Liver (tissue), 3 donors: ENCODE data around the gene LMF2.

ENCODE experiments used
- EGR1 ChIP-seq, 2 donors: IDR thresholded peaks; 2 replicates each; pipeline ENCODE4 v1.6.1; 2016 to 2018; ENCODE audit warnings: antibody characterized with exemption in 2 of 2, low read depth in 2 of 2
- GABPA ChIP-seq, 2 donors: IDR thresholded peaks in 1 of 2; conservative IDR thresholded peaks in 1 of 2; 2 replicates each; pipeline ENCODE4 v1.6.1; 2016; ENCODE audit warnings: antibody characterized with exemption in 2 of 2, mild to moderate bottlenecking in 1 of 2, moderate library complexity in 1 of 2
- HNF4A ChIP-seq, 2 donors: conservative IDR thresholded peaks; 2 replicates each; pipeline ENCODE4 v1.6.1; 2016; ENCODE audit warnings: antibody characterized with exemption in 2 of 2, mild to moderate bottlenecking in 2 of 2
- JUND ChIP-seq, 2 donors: IDR thresholded peaks; 2 replicates each; pipeline ENCODE4 v1.6.1; 2016; ENCODE audit warnings: antibody characterized with exemption in 2 of 2
- RAD21 ChIP-seq, 2 donors: IDR thresholded peaks; 2 replicates each; pipeline ENCODE4 v1.6.1; 2016; ENCODE audit warnings: antibody characterized with exemption in 2 of 2, mild to moderate bottlenecking in 2 of 2
- TAF1 ChIP-seq: conservative IDR thresholded peaks from 2 replicates; pipeline ENCODE4 v1.6.1; 2016; ENCODE audit warnings: antibody characterized with exemption, mild to moderate bottlenecking
- YY1 ChIP-seq: IDR thresholded peaks from 2 replicates; pipeline ENCODE4 v1.6.1; 2016; ENCODE audit warnings: antibody characterized with exemption, mild to moderate bottlenecking
- ZBTB33 ChIP-seq: IDR thresholded peaks from 2 replicates; pipeline ENCODE4 v1.6.1; 2016; ENCODE audit warnings: antibody characterized with exemption
- TF ChIP-seq, protein P1 (sequence below): fragments of 150-350 bp; IDR thresholded peaks from 2 replicates; pipeline ENCODE4 v1.5.1; 2017; ENCODE audit warnings: improper control_type of control experiment, low read depth, low read length; ENCODE audit not compliant: missing input control
- TF ChIP-seq, protein P2 (sequence below): IDR thresholded peaks from 2 replicates; pipeline ENCODE4 v1.6.1; 2016; ENCODE audit warnings: antibody characterized with exemption, mild to moderate bottlenecking
- TF ChIP-seq, protein P3 (sequence below): IDR thresholded peaks from 2 replicates; pipeline ENCODE4 v1.6.1; 2016; ENCODE audit warnings: antibody characterized with exemption
- donor health status: healthy.
- donor health status: healthy.

GRCh38 chr22:50536226-50536625 lies 28.7 kb upstream of the LMF2 start:
- TF ChIP-seq JUND (IDR thresholded peaks at IDR 0.05) (no peak), YY1 (no peak), GABPA (IDR thresholded peaks at IDR 0.05 in 1 of 2, conservative IDR thresholded peaks at IDR 0.05 in 1 of 2) (no peak), RAD21 (IDR thresholded peaks at IDR 0.05) (no peak), TAF1 (no peak), EGR1 (IDR thresholded peaks at IDR 0.05; ENCODE audit: low read depth in 2 of 2) (no peak), HNF4A (conservative IDR thresholded peaks at IDR 0.05) (no peak), ZBTB33 (no peak)
- TF ChIP-seq, protein P1, sequence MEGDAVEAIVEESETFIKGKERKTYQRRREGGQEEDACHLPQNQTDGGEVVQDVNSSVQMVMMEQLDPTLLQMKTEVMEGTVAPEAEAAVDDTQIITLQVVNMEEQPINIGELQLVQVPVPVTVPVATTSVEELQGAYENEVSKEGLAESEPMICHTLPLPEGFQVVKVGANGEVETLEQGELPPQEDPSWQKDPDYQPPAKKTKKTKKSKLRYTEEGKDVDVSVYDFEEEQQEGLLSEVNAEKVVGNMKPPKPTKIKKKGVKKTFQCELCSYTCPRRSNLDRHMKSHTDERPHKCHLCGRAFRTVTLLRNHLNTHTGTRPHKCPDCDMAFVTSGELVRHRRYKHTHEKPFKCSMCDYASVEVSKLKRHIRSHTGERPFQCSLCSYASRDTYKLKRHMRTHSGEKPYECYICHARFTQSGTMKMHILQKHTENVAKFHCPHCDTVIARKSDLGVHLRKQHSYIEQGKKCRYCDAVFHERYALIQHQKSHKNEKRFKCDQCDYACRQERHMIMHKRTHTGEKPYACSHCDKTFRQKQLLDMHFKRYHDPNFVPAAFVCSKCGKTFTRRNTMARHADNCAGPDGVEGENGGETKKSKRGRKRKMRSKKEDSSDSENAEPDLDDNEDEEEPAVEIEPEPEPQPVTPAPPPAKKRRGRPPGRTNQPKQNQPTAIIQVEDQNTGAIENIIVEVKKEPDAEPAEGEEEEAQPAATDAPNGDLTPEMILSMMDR: no peak
- TF ChIP-seq, protein P2, sequence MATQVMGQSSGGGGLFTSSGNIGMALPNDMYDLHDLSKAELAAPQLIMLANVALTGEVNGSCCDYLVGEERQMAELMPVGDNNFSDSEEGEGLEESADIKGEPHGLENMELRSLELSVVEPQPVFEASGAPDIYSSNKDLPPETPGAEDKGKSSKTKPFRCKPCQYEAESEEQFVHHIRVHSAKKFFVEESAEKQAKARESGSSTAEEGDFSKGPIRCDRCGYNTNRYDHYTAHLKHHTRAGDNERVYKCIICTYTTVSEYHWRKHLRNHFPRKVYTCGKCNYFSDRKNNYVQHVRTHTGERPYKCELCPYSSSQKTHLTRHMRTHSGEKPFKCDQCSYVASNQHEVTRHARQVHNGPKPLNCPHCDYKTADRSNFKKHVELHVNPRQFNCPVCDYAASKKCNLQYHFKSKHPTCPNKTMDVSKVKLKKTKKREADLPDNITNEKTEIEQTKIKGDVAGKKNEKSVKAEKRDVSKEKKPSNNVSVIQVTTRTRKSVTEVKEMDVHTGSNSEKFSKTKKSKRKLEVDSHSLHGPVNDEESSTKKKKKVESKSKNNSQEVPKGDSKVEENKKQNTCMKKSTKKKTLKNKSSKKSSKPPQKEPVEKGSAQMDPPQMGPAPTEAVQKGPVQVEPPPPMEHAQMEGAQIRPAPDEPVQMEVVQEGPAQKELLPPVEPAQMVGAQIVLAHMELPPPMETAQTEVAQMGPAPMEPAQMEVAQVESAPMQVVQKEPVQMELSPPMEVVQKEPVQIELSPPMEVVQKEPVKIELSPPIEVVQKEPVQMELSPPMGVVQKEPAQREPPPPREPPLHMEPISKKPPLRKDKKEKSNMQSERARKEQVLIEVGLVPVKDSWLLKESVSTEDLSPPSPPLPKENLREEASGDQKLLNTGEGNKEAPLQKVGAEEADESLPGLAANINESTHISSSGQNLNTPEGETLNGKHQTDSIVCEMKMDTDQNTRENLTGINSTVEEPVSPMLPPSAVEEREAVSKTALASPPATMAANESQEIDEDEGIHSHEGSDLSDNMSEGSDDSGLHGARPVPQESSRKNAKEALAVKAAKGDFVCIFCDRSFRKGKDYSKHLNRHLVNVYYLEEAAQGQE: no peak
- TF ChIP-seq, protein P3, sequence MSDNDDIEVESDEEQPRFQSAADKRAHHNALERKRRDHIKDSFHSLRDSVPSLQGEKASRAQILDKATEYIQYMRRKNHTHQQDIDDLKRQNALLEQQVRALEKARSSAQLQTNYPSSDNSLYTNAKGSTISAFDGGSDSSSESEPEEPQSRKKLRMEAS: no peak
